ENCODE measurements around the gene SUMO3. TPM values are rescaled to one million over a fixed set of nuclear protein-coding genes. Genes with fewer than 3 reads are reported as not detected.

Gene SUMO3
- total RNA-seq, 2 experiments from 2014 or later: 83.4 to 84.9 TPM

- H3K36me3 Mint-ChIP-seq (ENCODE audit: low read depth): peaks cover 37% of the 10 kb centered on the region
- ATAC-seq (peak; percentile 40), DNase-seq (no peak)
- ChIA-PET CTCF (interaction anchor here (0.5 to 1.4 kb wide), 6 partner anchors 9 to 457 kb away, joined by 3 to 4 read pairs (median 3); partner anchors contain the start of gene UBE2G2), POLR2A (interaction anchor here (0.6 kb wide), 1 partner anchor 212 kb away, joined by 3 read pairs; no protein-coding TSS in a partner anchor)
- peaks cover 43% of the 10 kb centered on the region for H3K4me1 Mint-ChIP-seq
- H3K27me3 Mint-ChIP-seq: no peaks in the 10 kb centered on the region
- H3K4me3 Mint-ChIP-seq: no peak overlapping the region
- intact Hi-C loops (cut with DNase I, micrococcal nuclease): no loop called here
- H3K9me3 Mint-ChIP-seq (ENCODE audit: low read depth): no peaks in the 10 kb centered on the region
- no peak overlapping the region for H3K27ac Mint-ChIP-seq
These were observed 28.0 kb downstream of the SUMO3 start for GRCh38 chr21:44789880-44790279.

GRCh38 chr21:44785620-44786335, 32.1 kb downstream of the SUMO3 start:
- Mint-ChIP-seq H3K27ac (no peak overlapping the region), H3K36me3 (ENCODE audit: low read depth) (peaks cover 31% of the 10 kb centered on the region), H3K4me3 (no peak overlapping the region), H3K27me3 (no peaks in the 10 kb centered on the region), H3K9me3 (ENCODE audit: low read depth) (no peaks in the 10 kb centered on the region), H3K4me1 (peaks cover 27% of the 10 kb centered on the region)
- ChIA-PET POLR2A (no interaction called here), CTCF (no interaction called here)
- ATAC-seq (no peak), DNase-seq (no peak)
- intact Hi-C loops (cut with DNase I, micrococcal nuclease): no loop called here

DNA sequence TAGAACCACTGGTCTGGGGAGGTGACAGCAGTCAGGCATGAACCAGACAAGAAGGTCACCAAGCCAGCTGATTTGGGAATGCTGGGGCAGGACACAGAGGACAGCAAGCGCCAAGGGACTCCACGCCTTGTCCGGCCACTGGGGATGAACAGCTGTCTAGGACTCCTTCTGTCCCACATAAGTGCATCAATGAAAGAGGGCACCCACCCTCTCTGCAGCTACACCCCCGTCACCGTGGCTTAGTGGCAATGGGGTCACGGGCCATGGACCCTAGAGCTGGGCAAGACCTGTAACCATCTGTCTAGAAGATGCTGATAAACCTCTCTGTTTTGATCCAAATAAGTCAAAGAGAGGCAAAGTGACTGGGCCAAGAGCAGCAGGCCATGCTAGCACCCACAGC, 33.1 kb downstream of the SUMO3 start:
- POLR2A ChIA-PET: no interaction called here
- intact Hi-C loops (cut with DNase I, micrococcal nuclease): no loop called here
- CTCF ChIA-PET: interaction anchor here (0.5 to 0.6 kb wide), 2 partner anchors 8 to 528 kb away, joined by 3 to 4 read pairs; no protein-coding TSS in a partner anchor
- no peak overlapping the region for H3K27ac Mint-ChIP-seq
- H3K36me3 Mint-ChIP-seq (ENCODE audit: low read depth): peaks cover 33% of the 10 kb centered on the region
- H3K9me3 Mint-ChIP-seq (ENCODE audit: low read depth): no peaks in the 10 kb centered on the region
- peaks cover 25% of the 10 kb centered on the region for H3K4me1 Mint-ChIP-seq
- no peak for ATAC-seq
- no peak overlapping the region for H3K4me3 Mint-ChIP-seq
- DNase-seq: no peak
- H3K27me3 Mint-ChIP-seq: no peaks in the 10 kb centered on the region

DNA sequence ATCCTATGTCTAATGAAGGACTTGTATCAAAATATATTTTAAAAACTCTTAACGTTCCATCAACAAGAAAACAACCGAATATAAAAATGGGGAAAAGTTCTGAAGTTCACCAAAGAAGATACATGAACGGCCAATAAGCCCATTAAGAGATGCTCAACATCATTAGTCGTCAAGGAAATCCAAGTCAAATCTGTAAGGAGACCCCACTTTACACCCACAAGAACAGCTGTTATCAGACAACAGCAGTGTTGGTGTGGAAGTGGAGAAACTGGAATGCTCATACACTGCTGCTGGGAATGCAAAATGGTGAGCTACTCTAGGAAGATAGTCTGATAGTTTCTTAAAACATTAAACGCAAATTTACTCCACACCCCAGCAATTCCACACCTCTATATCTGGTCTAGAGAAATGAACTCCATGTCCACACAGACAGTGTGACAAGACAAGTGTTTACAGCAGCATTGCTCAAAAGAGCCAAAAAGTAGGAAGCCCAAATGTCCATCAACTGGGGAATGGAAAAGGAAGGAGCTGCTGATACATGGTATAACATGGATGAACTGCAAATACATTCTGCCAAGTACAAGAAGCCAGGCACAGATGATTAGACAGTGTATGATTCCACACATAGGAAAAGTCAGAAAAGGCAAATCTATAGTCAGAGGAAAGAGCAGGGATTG, 34.7 kb downstream of the SUMO3 start:
- H3K27ac Mint-ChIP-seq: no peak overlapping the region
- H3K27me3 Mint-ChIP-seq: no peaks in the 10 kb centered on the region
- H3K4me3 Mint-ChIP-seq: no peak overlapping the region
- H3K36me3 Mint-ChIP-seq (ENCODE audit: low read depth): peaks cover 41% of the 10 kb centered on the region
- no peaks in the 10 kb centered on the region for H3K9me3 Mint-ChIP-seq (ENCODE audit: low read depth)
- no peak for DNase-seq
- CTCF ChIA-PET: interaction anchor here (1.0 to 2.7 kb wide), 2 partner anchors 10 to 17 kb away, joined by 6 to 11 read pairs; no protein-coding TSS in a partner anchor
- intact Hi-C loops (cut with DNase I, micrococcal nuclease): loop anchor here in 1 of 2 experiments (2.0 kb wide), 1 partner anchor 64 kb away; no protein-coding TSS in a partner anchor
- POLR2A ChIA-PET: no interaction called here
- peaks cover 23% of the 10 kb centered on the region for H3K4me1 Mint-ChIP-seq
- ATAC-seq: no peak

GRCh38 chr21:44780767-44781459, 36.9 kb downstream of the SUMO3 start:
- Mint-ChIP-seq H3K4me1 (peaks cover 23% of the 10 kb centered on the region), H3K27ac (no peak overlapping the region), H3K36me3 (ENCODE audit: low read depth) (peaks cover 44% of the 10 kb centered on the region), H3K27me3 (no peaks in the 10 kb centered on the region), H3K9me3 (ENCODE audit: low read depth) (no peaks in the 10 kb centered on the region), H3K4me3 (no peak overlapping the region)
- DNase-seq (no peak), ATAC-seq (no peak)
- POLR2A ChIA-PET: no interaction called here
- intact Hi-C loops (cut with DNase I, micrococcal nuclease): no loop called here
- CTCF ChIA-PET: interaction anchor here (0.8 to 1.4 kb wide), 3 partner anchors 12 to 746 kb away, joined by 3 to 7 read pairs (median 3); no protein-coding TSS in a partner anchor

DNA sequence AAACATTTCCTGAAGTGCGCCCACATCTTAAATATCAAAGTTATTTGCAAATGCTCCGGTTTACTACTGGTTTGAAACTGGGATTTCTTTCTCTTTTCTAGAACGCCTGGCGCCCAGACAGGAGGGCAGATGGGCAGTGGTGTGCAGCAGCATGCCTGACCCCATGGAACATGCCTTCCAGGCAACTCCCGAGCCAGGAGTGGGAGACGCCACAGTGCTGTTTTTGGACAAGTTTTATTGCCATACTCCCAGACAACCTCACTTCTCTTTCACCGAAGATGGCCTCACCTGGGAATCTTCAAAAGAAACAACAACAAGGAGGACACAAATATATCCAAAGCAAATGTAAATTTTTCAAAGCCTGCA, 37.7 kb downstream of the SUMO3 start:
- Mint-ChIP-seq H3K36me3 (ENCODE audit: low read depth) (peaks cover 44% of the 10 kb centered on the region), H3K4me1 (peaks cover 23% of the 10 kb centered on the region), H3K4me3 (no peak overlapping the region), H3K27ac (no peak overlapping the region), H3K9me3 (ENCODE audit: low read depth) (no peaks in the 10 kb centered on the region), H3K27me3 (no peaks in the 10 kb centered on the region)
- CTCF ChIA-PET: interaction anchor here (0.6 to 1.3 kb wide), 3 partner anchors 13 to 746 kb away, joined by 3 to 7 read pairs (median 5); no protein-coding TSS in a partner anchor
- POLR2A ChIA-PET: no interaction called here
- DNase-seq (no peak), ATAC-seq (no peak)
- intact Hi-C loops (cut with DNase I, micrococcal nuclease): no loop called here

- H3K36me3 Mint-ChIP-seq (ENCODE audit: low read depth): peaks cover 49% of the 10 kb centered on the region
- H3K27ac Mint-ChIP-seq: no peak overlapping the region
- ATAC-seq (no peak), DNase-seq (no peak)
- no peak overlapping the region for H3K4me3 Mint-ChIP-seq
- no peaks in the 10 kb centered on the region for H3K9me3 Mint-ChIP-seq (ENCODE audit: low read depth)
- intact Hi-C loops (cut with DNase I, micrococcal nuclease): no loop called here
- no peaks in the 10 kb centered on the region for H3K27me3 Mint-ChIP-seq
- CTCF ChIA-PET: interaction anchor here (0.6 to 1.3 kb wide), 4 partner anchors 14 to 390 kb away, joined by 3 to 7 read pairs (median 4); partner anchors contain the start of gene UBE2G2
- H3K4me1 Mint-ChIP-seq: peaks cover 23% of the 10 kb centered on the region
- POLR2A ChIA-PET: no interaction called here
These were observed 38.3 kb downstream of the SUMO3 start for GRCh38 chr21:44779417-44780136.

GRCh38 chr21:44778983-44779382, 38.9 kb downstream of the SUMO3 start:
- POLR2A ChIA-PET: no interaction called here
- Mint-ChIP-seq H3K9me3 (ENCODE audit: low read depth) (no peaks in the 10 kb centered on the region), H3K36me3 (ENCODE audit: low read depth) (peaks cover 53% of the 10 kb centered on the region), H3K27ac (no peak overlapping the region), H3K4me1 (peaks cover 23% of the 10 kb centered on the region), H3K27me3 (no peaks in the 10 kb centered on the region), H3K4me3 (no peak overlapping the region)
- CTCF ChIA-PET: interaction anchor here (1.1 kb wide), 2 partner anchors 14 to 23 kb away, joined by 3 read pairs; partner anchors contain the start of gene UBE2G2
- intact Hi-C loops (cut with DNase I, micrococcal nuclease): no loop called here
- DNase-seq (no peak), ATAC-seq (no peak)

DNA sequence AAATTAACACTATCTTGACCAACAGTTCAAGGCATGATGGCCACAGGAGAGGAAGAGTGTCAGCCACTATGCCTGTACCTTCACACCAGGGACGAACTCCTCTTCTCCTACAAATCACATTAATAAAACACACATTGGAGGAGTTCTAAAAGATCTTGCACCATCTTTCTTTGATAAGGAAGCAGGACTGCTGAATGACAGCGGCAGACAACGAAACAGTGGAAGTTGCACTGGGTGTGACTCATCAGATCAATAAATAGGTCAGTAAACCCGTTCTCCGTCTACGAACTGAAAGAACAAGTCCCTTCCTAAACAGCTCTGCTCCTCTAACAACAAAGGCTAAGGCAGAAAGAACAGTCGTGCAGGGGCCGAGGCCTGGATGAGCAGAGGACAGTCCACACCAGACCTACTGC, 39.4 kb downstream of the SUMO3 start:
- Mint-ChIP-seq H3K9me3 (ENCODE audit: low read depth) (no peaks in the 10 kb centered on the region), H3K27me3 (no peaks in the 10 kb centered on the region), H3K4me1 (peaks cover 23% of the 10 kb centered on the region), H3K27ac (peak overlapping the region; percentile 52), H3K36me3 (ENCODE audit: low read depth) (peaks cover 54% of the 10 kb centered on the region), H3K4me3 (no peak overlapping the region)
- DNase-seq (no peak), ATAC-seq (no peak)
- CTCF ChIA-PET: interaction anchor here (1.1 kb wide), 2 partner anchors 15 to 23 kb away, joined by 3 read pairs; partner anchors contain the start of gene UBE2G2
- POLR2A ChIA-PET: no interaction called here
- intact Hi-C loops (cut with DNase I, micrococcal nuclease): no loop called here

- H3K4me1 Mint-ChIP-seq: peaks cover 20% of the 10 kb centered on the region
- intact Hi-C loops (cut with DNase I, micrococcal nuclease): no loop called here
- no peak overlapping the region for H3K4me3 Mint-ChIP-seq
- ChIA-PET POLR2A (no interaction called here), CTCF (no interaction called here)
- DNase-seq: no peak
- no peaks in the 10 kb centered on the region for H3K27me3 Mint-ChIP-seq
- no peak for ATAC-seq
- H3K9me3 Mint-ChIP-seq (ENCODE audit: low read depth): no peaks in the 10 kb centered on the region
- peak overlapping the region; percentile 52 for H3K27ac Mint-ChIP-seq
- peaks cover 51% of the 10 kb centered on the region for H3K36me3 Mint-ChIP-seq (ENCODE audit: low read depth)
These were observed 39.8 kb downstream of the SUMO3 start for GRCh38 chr21:44778094-44778493.

- ATAC-seq (no peak), DNase-seq (no peak)
- H3K4me1 Mint-ChIP-seq: peaks cover 3% of the 10 kb centered on the region
- H3K9me3 Mint-ChIP-seq (ENCODE audit: low read depth): no peaks in the 10 kb centered on the region
- intact Hi-C loops (cut with DNase I, micrococcal nuclease): no loop called here
- H3K27ac Mint-ChIP-seq: no peak overlapping the region
- ChIA-PET POLR2A (no interaction called here), CTCF (no interaction called here)
- H3K4me3 Mint-ChIP-seq: no peak overlapping the region
- no peaks in the 10 kb centered on the region for H3K27me3 Mint-ChIP-seq
- peaks cover 60% of the 10 kb centered on the region for H3K36me3 Mint-ChIP-seq (ENCODE audit: low read depth)
These were observed 42.9 kb downstream of the SUMO3 start for GRCh38 chr21:44774972-44775371.
